Measurements from ENCODE around the gene MAPKAP1. TPM values are rescaled to one million over a fixed set of nuclear protein-coding genes. Genes with fewer than 3 reads are reported as not detected.
A peak's percentile ranks its signal among the peaks of the same experiment; 100 is the strongest.

MAPKAP1 gene
- total and polyA plus RNA-seq, 2 of the 13 experiments (the other 11 are each of a cell fraction or from before 2014, with no cell fraction given) = 45.0 to 64.3 TPM

DNA sequence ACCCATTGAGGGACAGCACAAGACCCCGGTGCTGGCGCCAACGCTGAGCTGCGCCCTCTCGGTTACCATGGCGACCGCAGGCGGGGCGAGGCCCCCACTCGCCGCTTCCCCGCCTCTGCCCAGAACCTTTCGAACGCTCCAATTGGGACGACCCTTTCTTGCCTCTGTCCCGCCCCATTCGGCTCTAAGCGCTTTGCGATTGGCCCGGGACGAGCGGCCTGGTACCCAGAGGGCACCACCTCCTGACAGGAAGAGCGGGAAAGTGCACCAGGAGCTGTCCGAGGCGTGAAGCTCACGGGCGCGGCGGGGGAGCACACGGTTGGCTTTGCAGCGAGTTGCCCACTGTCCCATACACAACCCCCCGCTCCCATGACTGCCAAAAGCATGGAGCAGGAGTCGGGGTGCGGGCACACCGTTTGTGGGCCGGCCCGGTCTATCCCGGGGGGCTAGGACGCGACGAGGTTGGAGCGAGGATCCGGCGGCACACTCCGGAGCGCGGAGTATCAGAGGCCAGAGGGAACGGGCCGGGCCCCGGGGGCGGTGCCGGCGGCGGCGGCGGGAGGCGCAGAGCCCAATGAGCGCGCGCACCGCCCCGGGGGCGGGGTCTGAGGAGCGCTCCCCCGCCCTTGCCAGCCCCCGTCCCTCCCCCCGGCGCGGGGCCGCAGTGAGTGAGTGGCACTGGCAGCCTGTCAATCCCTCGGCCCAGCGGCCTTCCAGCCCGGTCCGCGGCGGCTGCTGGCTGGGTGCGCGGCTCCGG is 39.2 kb upstream of the MAPKAP1 start (continued):
- TF ChIP-seq, protein P1, sequence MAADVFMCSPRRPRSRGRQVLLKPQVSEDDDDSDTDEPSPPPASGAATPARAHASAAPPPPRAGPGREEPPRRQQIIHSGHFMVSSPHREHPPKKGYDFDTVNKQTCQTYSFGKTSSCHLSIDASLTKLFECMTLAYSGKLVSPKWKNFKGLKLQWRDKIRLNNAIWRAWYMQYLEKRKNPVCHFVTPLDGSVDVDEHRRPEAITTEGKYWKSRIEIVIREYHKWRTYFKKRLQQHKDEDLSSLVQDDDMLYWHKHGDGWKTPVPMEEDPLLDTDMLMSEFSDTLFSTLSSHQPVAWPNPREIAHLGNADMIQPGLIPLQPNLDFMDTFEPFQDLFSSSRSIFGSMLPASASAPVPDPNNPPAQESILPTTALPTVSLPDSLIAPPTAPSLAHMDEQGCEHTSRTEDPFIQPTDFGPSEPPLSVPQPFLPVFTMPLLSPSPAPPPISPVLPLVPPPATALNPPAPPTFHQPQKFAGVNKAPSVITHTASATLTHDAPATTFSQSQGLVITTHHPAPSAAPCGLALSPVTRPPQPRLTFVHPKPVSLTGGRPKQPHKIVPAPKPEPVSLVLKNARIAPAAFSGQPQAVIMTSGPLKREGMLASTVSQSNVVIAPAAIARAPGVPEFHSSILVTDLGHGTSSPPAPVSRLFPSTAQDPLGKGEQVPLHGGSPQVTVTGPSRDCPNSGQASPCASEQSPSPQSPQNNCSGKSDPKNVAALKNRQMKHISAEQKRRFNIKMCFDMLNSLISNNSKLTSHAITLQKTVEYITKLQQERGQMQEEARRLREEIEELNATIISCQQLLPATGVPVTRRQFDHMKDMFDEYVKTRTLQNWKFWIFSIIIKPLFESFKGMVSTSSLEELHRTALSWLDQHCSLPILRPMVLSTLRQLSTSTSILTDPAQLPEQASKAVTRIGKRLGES (CRISPR knock-in tag; IDR thresholded peaks at IDR 0.05; ENCODE audit: borderline replicate concordance) = peak; percentile 91
- TF ChIP-seq MZF1 (CRISPR knock-in tag; IDR thresholded peaks at IDR 0.05; ENCODE audit: borderline replicate concordance) (no peak), BORCS8-MEF2B (CRISPR knock-in tag; IDR thresholded peaks at IDR 0.05) (peak; percentile 99), ZNF326 (CRISPR knock-in tag; IDR thresholded peaks at IDR 0.05; ENCODE audit: borderline replicate concordance) (no peak), ONECUT2 (CRISPR knock-in tag; IDR thresholded peaks at IDR 0.05) (peak; percentile 70), ZNF138 (CRISPR knock-in tag; IDR thresholded peaks at IDR 0.05; ENCODE audit: low read depth) (peak; percentile 93), ZNF616 (CRISPR knock-in tag; IDR thresholded peaks at IDR 0.05; ENCODE audit: low read depth) (peak; percentile 97), MLLT10 (CRISPR knock-in tag; IDR thresholded peaks at IDR 0.05) (no peak), ZNF781 (CRISPR knock-in tag; IDR thresholded peaks at IDR 0.05; ENCODE audit: borderline replicate concordance, not compliant biosample characterization) (peak; percentile 98), ZNF672 (CRISPR knock-in tag; IDR thresholded peaks at IDR 0.05) (peak; percentile 74; the same call in 1 of the 2 replicates), MED8 (CRISPR knock-in tag; IDR thresholded peaks at IDR 0.05; ENCODE audit: insufficient replicate concordance) (no peak), ZSCAN20 (CRISPR knock-in tag; IDR thresholded peaks at IDR 0.05; ENCODE audit: borderline replicate concordance) (peak; percentile 93; the same call in 1 of the 2 replicates), LCORL (IDR thresholded peaks at IDR 0.05) (no peak), LCORL (CRISPR knock-in tag; IDR thresholded peaks at IDR 0.05) (peak; percentile 40; the same call in 1 of the 2 replicates), ZNF572 (CRISPR knock-in tag; IDR thresholded peaks at IDR 0.05) (0 out of 2 replicates have a peak, but pooled peaks have one; percentile 34), PAF1 (CRISPR knock-in tag; IDR thresholded peaks at IDR 0.05) (no peak)
- TF ChIP-seq, protein P2, sequence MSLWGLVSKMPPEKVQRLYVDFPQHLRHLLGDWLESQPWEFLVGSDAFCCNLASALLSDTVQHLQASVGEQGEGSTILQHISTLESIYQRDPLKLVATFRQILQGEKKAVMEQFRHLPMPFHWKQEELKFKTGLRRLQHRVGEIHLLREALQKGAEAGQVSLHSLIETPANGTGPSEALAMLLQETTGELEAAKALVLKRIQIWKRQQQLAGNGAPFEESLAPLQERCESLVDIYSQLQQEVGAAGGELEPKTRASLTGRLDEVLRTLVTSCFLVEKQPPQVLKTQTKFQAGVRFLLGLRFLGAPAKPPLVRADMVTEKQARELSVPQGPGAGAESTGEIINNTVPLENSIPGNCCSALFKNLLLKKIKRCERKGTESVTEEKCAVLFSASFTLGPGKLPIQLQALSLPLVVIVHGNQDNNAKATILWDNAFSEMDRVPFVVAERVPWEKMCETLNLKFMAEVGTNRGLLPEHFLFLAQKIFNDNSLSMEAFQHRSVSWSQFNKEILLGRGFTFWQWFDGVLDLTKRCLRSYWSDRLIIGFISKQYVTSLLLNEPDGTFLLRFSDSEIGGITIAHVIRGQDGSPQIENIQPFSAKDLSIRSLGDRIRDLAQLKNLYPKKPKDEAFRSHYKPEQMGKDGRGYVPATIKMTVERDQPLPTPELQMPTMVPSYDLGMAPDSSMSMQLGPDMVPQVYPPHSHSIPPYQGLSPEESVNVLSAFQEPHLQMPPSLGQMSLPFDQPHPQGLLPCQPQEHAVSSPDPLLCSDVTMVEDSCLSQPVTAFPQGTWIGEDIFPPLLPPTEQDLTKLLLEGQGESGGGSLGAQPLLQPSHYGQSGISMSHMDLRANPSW (CRISPR knock-in tag; IDR thresholded peaks at IDR 0.05; ENCODE audit: borderline replicate concordance) = peak; percentile 82; the same call in 1 of the 2 replicates
- TF ChIP-seq, protein P3, sequence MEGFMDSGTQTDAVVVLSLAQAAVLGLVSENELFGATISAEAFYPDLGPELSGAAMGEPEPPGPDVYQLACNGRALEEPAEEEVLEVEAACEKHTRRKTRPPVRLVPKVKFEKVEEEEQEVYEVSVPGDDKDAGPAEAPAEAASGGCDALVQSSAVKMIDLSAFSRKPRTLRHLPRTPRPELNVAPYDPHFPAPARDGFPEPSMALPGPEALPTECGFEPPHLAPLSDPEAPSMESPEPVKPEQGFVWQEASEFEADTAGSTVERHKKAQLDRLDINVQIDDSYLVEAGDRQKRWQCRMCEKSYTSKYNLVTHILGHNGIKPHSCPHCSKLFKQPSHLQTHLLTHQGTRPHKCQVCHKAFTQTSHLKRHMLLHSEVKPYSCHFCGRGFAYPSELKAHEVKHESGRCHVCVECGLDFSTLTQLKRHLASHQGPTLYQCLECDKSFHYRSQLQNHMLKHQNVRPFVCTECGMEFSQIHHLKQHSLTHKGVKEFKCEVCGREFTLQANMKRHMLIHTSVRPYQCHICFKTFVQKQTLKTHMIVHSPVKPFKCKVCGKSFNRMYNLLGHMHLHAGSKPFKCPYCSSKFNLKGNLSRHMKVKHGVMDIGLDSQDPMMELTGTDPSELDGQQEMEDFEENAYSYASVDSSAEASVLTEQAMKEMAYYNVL (CRISPR knock-in tag; IDR thresholded peaks at IDR 0.05; ENCODE audit: borderline replicate concordance) = no peak
- TF ChIP-seq, protein P4, sequence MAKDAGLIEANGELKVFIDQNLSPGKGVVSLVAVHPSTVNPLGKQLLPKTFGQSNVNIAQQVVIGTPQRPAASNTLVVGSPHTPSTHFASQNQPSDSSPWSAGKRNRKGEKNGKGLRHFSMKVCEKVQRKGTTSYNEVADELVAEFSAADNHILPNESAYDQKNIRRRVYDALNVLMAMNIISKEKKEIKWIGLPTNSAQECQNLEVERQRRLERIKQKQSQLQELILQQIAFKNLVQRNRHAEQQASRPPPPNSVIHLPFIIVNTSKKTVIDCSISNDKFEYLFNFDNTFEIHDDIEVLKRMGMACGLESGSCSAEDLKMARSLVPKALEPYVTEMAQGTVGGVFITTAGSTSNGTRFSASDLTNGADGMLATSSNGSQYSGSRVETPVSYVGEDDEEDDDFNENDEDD (CRISPR knock-in tag; IDR thresholded peaks at IDR 0.05; ENCODE audit: borderline replicate concordance) = peak; percentile 100

Data from HepG2 (cell line).